ENCODE measurements around the gene KLHL40.

- TF ChIP-seq, protein P1, sequence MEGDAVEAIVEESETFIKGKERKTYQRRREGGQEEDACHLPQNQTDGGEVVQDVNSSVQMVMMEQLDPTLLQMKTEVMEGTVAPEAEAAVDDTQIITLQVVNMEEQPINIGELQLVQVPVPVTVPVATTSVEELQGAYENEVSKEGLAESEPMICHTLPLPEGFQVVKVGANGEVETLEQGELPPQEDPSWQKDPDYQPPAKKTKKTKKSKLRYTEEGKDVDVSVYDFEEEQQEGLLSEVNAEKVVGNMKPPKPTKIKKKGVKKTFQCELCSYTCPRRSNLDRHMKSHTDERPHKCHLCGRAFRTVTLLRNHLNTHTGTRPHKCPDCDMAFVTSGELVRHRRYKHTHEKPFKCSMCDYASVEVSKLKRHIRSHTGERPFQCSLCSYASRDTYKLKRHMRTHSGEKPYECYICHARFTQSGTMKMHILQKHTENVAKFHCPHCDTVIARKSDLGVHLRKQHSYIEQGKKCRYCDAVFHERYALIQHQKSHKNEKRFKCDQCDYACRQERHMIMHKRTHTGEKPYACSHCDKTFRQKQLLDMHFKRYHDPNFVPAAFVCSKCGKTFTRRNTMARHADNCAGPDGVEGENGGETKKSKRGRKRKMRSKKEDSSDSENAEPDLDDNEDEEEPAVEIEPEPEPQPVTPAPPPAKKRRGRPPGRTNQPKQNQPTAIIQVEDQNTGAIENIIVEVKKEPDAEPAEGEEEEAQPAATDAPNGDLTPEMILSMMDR (conservative IDR thresholded peaks at IDR 0.05; ENCODE audit: low read length), result no peak
- TF ChIP-seq EZH2phosphoT487 (IDR thresholded peaks at IDR 0.05; ENCODE audit: borderline replicate concordance, low read depth, low read length), result no peak
These were observed 33.9 kb upstream of the KLHL40 start for GRCh38 chr3:42651248-42652091.

All from OCI-LY7 (cell line).